Fibroblast of the aortic adventitia (primary cell): ENCODE measurements around the gene PCGF6. TPM values are rescaled to one million over a fixed set of nuclear protein-coding genes. Genes with fewer than 3 reads are reported as not detected.
"Not testable (repeated sequence)": the region's sequence is repeated elsewhere in the genome, so short reads cannot be mapped to it uniquely, and the experiment has no call there.

Source experiments
- DNase-seq: peaks from one replicate; pipeline ENCODE4 v3.0.0-alpha.2; 2010; ENCODE audit warnings: low read depth
- H3K4me3 ChIP-seq: 2 replicates; pipeline ENCODE4 v1.5.1; 2011; ENCODE audit warnings: low read depth, mild to moderate bottlenecking, control low read depth, low read length, moderate library complexity
- CTCF ChIP-seq: IDR thresholded peaks from 2 replicates; pipeline ENCODE4 v1.5.1; 2011; ENCODE audit warnings: mild to moderate bottlenecking, low read length, control low read depth, inconsistent platforms; ENCODE audit not compliant: insufficient read depth
- total RNA-seq: library from RNA; depleted of rRNA; stranded (reverse); fragments of >200 nt; gene quantifications from 2 replicates; pipeline ENCODE4 v1.2.3, GENCODE V29; 2012; ENCODE audit warnings: low replicate concordance

PCGF6 gene
- total RNA-seq, 1 donor, result 16.4 TPM

GRCh38 chr10:103355906-103356599 is 5.1 kb upstream of the PCGF6 start:
- H3K4me3 ChIP-seq, result no peak overlapping the region
- DNase-seq, result no peak
- no peak for TF ChIP-seq CTCF

GRCh38 chr10:103354567-103354966 is 3.6 kb upstream of the PCGF6 start:
- H3K4me3 ChIP-seq, DNase-seq: not testable (repeated sequence)

- DNase-seq, result no peak
- no peak overlapping the region for H3K4me3 ChIP-seq
- no peak for TF ChIP-seq CTCF
These were observed 2.3 kb upstream of the PCGF6 start for GRCh38 chr10:103353281-103353680.

- DNase-seq, result no peak
- H3K4me3 ChIP-seq, result peak overlapping the region; percentile 78
- no peak for TF ChIP-seq CTCF
These were observed 794 bp downstream of the PCGF6 start for GRCh38 chr10:103350175-103350516.

- no peak for TF ChIP-seq CTCF
- no peak for DNase-seq
- no peak overlapping the region for H3K4me3 ChIP-seq
These were observed 14.6 kb downstream of the PCGF6 start for GRCh38 chr10:103336370-103336769.

GRCh38 chr10:103334567-103334966 is 16.4 kb downstream of the PCGF6 start:
- TF ChIP-seq CTCF, result no peak
- H3K4me3 ChIP-seq, result no peak overlapping the region
- no peak for DNase-seq

- no peak overlapping the region for H3K4me3 ChIP-seq
- TF ChIP-seq CTCF, result peak; percentile 66
- DNase-seq, result peak; percentile 52
These were observed 16.9 kb downstream of the PCGF6 start for GRCh38 chr10:103333934-103334520.
